GM12878 (cell line): ENCODE results near the gene GADL1.

Experiments used
- CREB1 ChIP-seq: IDR thresholded peaks from 2 replicates; pipeline ENCODE4 v1.6.1; 2012; ENCODE audit warnings: low read depth, mild to moderate bottlenecking, inconsistent platforms
- EP300 ChIP-seq, 2 experiments: fragments of 150-350 bp in 1 of 2; IDR thresholded peaks; 2 replicates each; pipeline ENCODE4 v1.6.1; 2011 to 2012; ENCODE audit warnings: low read depth in 2 of 2, low read length in 2 of 2, borderline replicate concordance in 1 of 2, improper control_type of control experiment in 1 of 2, inconsistent platforms in 1 of 2; ENCODE audit not compliant: control insufficient read depth in 1 of 2
- MYC ChIP-seq: IDR thresholded peaks from 2 replicates; pipeline ENCODE4 v1.6.1; 2011; ENCODE audit warnings: mild to moderate bottlenecking, low read length, moderate library complexity, inconsistent platforms; ENCODE audit not compliant: insufficient read depth, insufficient replicate concordance, insufficient read length, severe bottlenecking
- SIX5 ChIP-seq: IDR thresholded peaks from 2 replicates; pipeline ENCODE4 v1.6.1; 2011; ENCODE audit warnings: mild to moderate bottlenecking, low read depth, low read length, moderate library complexity; ENCODE audit not compliant: severe bottlenecking
- TF ChIP-seq, protein P1 (sequence below): fragments of 450-650 bp; IDR thresholded peaks from 2 replicates; pipeline ENCODE4 v1.6.1; 2017; ENCODE audit warnings: mild to moderate bottlenecking
- TF ChIP-seq, protein P2 (sequence below): IDR thresholded peaks from 2 replicates; pipeline ENCODE4 v1.6.1; 2012; ENCODE audit warnings: low read depth, low read length, improper control_type of control experiment

DNA sequence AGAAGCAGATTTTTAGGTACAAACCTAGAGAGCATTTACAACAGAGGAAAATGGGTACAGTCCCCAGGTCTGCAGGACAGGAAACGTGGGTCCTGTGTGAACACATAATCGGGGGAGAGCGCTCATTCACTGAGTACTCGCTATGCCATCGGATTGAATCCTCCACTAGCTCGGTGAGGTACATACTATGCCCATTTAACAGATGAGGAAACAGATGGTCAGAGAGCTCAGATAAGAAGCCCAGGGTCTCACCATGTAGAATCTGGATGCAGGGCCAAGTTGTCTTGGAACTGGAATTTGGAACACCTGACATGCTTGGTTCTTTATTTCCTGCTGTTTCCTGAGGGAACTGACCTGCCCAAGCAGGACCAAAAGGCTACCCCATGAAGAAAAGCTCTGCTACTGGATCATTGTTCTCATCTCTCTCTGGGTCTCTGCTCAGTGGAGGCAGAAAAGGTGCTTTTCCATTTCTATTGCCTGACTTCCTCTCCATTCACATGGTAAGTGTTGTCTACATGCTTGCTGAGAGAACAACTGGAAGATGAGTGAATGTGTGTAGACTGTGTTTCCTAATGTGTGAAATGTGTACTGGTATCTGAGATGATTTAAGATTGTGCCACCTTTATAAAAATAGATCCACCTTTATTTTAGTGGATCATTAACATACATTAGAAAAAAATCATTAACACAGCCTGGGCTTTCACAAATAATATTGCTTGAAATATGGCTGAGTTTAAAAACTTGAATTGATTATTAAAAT lies 199.0 kb downstream of the GADL1 start:
- TF ChIP-seq EP300 (IDR thresholded peaks at IDR 0.05; ENCODE audit: borderline replicate concordance in 1 of 2, control insufficient read depth in 1 of 2, low read depth in 2 of 2, low read length in 2 of 2) (no peak), CREB1 (no peak), MYC (no peak), SIX5 (no peak)
- TF ChIP-seq, protein P1, sequence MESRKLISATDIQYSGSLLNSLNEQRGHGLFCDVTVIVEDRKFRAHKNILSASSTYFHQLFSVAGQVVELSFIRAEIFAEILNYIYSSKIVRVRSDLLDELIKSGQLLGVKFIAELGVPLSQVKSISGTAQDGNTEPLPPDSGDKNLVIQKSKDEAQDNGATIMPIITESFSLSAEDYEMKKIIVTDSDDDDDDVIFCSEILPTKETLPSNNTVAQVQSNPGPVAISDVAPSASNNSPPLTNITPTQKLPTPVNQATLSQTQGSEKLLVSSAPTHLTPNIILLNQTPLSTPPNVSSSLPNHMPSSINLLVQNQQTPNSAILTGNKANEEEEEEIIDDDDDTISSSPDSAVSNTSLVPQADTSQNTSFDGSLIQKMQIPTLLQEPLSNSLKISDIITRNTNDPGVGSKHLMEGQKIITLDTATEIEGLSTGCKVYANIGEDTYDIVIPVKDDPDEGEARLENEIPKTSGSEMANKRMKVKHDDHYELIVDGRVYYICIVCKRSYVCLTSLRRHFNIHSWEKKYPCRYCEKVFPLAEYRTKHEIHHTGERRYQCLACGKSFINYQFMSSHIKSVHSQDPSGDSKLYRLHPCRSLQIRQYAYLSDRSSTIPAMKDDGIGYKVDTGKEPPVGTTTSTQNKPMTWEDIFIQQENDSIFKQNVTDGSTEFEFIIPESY = no peak
- TF ChIP-seq, protein P2, sequence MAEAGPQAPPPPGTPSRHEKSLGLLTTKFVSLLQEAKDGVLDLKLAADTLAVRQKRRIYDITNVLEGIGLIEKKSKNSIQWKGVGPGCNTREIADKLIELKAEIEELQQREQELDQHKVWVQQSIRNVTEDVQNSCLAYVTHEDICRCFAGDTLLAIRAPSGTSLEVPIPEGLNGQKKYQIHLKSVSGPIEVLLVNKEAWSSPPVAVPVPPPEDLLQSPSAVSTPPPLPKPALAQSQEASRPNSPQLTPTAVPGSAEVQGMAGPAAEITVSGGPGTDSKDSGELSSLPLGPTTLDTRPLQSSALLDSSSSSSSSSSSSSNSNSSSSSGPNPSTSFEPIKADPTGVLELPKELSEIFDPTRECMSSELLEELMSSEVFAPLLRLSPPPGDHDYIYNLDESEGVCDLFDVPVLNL = no peak
